Activated CD4-positive, alpha-beta T cell treated with anti-CD3 and anti-CD28 coated beads, Interleukin-2, amount 50 U/mL, for 1 hour (primary cell): ENCODE results near the gene BTAF1.
"Not testable (repeated sequence)": the region's sequence is repeated elsewhere in the genome, so short reads cannot be mapped to it uniquely, and the experiment has no call there.

Experiments used
- DNase-seq: peaks from one replicate; pipeline ENCODE4 v3.0.0-alpha.2; 2020

Gene BTAF1

DNA sequence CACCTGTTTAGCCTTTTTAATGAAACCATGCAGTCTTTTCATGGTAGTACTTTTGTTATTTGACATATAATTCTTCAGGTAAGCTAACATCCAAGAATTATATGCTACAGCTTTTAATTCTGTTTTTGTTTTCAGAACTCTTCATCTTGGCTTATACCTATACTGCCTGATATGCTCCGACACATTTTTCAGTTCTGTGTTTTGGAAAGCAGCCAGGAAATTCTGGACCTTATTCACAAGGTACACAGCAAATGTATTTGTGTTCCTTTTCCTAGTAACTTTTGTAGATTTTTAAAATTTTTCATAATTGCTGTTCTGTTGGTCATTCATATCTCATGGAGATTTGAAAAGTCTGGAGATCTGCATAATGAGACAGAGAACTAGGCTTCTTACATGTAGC lies 56.7 kb downstream of the BTAF1 start:
- DNase-seq = no peak

- no peak for DNase-seq
Observed at GRCh38 chr10:91983416-91983815, 59.8 kb downstream of the BTAF1 start.

DNA sequence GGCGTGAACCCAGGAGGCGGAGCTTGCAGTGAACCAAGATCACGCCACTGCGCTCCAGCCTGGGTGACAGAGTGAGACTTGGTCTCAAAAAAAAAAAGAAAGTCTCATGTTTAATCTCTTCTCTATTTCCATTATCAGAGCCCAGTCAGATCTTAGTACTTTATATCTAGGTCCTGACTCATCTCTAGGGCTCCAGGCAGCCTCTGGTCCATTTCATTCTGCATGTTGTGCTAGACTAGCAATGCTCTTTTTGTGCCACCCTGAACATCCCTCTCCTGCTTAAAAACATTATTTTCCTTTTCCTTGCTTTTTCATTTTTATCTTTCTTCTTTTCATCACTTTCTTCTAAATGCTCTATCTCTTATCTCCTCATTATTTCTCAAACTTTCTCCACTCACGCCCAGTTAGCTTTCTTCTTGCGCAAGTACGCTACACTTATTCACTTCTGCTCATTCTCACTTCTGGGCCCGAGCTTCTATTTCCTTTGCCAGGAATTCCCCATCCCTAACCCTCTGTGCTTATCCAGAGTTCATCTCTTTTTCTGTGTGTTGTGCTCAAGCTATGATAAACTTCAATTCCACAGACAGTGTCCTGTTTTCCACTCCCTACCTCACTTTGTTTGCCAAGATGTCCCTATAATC lies 63.9 kb downstream of the BTAF1 start:
- no peak for DNase-seq

DNA sequence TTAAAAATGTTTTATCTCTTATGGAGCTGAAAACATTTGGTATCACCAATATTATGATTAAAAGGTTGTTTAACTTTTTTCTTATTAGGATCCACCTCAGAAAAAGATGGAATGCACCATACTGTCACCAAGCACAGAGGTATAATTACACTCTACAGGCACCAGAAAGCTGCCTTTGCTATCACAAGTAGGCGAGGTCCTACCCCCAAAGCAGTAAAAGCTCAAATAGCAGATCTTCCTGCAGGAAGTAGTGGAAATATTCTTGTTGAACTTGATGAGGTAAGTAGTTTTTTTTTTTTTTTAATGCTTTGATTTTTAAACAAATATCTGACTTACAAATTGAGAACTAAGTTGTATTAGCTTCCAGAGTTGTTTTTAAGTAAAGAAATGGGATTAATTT lies 68.5 kb downstream of the BTAF1 start:
- no peak for DNase-seq

DNA sequence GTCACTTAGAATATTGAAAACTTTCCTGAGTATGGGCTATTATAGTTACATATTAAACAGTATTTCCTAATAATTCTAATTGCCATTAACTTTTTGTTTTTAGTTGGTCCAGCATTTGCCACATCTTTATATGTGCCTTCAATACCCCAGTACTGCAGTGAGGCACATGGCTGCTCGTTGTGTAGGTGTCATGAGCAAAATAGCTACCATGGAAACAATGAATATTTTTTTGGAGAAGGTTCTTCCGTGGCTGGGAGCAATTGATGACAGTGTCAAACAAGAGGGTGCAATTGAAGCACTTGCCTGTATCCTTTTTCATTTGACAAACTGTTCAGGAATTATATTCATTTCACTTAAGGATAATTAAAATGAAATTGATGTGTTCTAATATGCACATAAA lies 72.7 kb downstream of the BTAF1 start:
- DNase-seq = no peak

DNA sequence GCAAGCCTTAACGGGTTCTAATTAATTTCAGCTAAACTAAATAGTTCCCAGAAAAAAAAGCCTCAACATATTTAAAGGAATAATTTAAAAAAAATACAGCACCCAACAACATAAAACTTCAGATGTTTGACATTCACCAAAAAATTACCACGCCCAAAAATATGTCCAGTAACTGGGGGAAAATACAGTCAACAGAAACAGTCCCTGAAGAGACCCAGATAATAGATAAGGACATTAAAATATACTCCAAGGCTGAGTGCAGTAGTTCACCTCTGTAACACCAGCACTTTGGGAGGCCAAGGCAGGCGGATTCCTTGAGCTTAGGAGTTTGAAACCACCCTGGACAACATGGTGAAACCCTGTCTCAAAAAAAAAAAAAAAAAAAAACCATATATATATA lies 78.0 kb downstream of the BTAF1 start:
- no peak for DNase-seq

DNA sequence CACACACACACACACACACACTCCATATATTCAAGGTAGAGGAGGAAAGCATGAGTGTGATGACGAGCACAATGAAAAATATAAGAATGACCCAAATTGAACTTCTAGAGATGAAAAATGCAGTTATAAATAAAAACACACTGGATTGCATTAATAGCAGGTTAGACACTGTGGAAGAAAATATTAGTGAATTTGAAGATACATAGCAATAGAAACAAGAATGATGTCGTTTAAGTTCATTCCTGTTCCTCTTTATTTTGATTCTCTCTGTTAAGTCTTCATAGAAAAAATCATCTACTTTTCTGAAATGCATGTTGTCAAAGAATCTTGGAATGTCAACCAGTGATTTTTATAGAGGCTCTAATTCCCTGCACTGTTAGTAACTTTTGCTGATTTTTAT lies 78.4 kb downstream of the BTAF1 start:
- DNase-seq = no peak

GRCh38 chr10:92003258-92003657 lies 79.7 kb downstream of the BTAF1 start:
- no peak for DNase-seq

DNA sequence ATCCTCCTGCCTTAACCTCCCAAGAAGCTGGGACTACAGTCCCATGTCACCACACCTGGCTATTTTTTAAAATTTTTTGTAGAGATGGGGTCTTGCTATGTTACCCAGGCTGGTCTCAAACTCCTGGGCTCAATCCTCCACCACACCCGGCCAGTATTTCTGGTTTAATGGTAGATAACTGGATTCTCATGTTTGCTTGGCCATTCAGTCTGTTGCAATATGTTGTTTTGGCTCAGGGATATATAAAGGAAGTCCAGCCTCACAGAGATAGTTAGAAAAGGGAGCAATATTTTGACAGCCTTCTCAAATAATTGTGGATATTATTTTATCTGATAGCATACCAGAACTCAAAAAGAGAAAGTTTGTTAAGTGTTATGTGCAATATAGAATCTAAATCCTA lies 82.4 kb downstream of the BTAF1 start:
- no peak for DNase-seq

DNA sequence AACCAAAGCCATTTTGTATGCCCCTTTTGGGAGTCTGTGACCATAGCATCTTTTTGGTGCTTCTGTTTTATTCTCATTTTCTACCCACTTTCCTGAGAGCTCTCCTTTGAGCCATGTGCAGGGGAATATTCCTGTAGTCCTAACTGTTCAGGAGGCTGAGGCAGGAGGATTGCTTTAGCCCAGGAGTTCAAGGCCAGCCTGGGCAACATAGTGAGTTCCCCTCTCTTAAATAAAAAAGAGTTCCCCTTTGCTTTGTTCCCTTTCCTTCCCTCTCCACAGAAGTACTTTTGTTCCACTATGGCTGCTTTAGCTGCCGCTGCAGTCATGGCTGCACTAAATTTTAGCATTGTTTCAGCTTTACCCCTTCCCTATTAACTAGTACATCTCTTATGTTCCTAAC lies 85.9 kb downstream of the BTAF1 start:
- DNase-seq = no peak

- DNase-seq = no peak
Observed at GRCh38 chr10:92010047-92010735, 86.6 kb downstream of the BTAF1 start.

GRCh38 chr10:92011560-92012214 lies 88.1 kb downstream of the BTAF1 start:
- DNase-seq = no peak

- DNase-seq = no peak
Observed at GRCh38 chr10:92014620-92015019, 91.0 kb downstream of the BTAF1 start.

- no peak for DNase-seq
Observed at GRCh38 chr10:92024700-92025099, 101.1 kb downstream of the BTAF1 start.

DNA sequence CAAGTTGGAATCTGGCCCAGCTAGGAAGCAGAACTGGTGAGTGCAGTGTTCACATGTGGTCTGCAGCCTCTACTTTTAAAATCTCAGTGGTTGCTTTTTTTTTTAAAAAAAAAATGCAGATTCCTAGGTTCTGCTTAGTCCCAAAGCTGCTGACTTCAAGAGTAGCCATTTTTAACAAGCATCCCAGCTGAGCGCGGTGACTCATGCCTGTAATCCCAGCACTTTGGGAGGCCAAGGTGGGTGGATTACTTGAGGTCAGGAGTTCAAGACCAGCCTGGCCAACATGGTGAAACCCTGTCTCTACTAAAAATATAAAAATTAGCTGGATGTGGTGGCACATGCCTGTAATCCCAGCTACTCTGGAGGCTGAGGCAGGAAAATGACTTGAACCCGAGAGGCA lies 101.8 kb downstream of the BTAF1 start:
- DNase-seq = not testable (repeated sequence)

GRCh38 chr10:92027141-92027540 lies 103.6 kb downstream of the BTAF1 start:
- no peak for DNase-seq

DNA sequence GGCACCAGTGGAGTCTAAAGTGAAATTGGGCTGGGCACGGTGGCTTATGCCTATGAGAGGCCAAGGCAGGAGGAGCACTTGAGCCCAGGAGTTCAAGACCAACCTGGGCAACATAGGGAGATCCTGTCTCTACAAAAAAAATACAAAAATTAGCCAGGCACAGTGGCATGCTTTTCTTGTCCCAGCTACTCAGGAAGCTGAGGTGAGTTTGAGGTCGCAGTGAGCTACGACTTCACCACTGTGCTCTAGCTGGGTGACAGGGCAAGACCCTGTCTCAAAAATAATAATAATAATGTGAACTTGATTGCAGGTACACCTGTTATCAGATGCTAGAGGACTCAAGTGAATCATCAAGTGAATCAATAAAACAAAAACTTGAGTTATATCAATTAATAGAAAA lies 108.0 kb downstream of the BTAF1 start:
- DNase-seq = no peak

DNA sequence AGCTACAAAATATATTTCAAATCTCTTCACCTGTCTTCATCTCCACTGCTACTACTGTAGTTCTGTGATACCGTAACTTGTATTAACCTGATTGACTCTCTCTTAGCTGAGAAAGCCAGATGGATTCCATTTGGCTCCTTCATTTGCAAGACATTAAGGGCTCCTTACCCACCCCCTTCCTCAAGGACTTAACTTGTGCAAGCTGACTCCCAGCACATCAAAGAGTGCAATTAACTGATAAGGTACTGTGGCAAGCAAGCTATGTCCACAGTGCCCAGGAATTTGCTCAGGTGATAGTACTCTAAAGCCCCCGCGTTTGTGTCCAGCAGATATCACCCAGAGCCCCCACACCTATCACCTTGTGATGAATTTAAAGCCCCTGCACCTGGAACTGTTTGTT lies 109.5 kb downstream of the BTAF1 start:
- not testable (repeated sequence) for DNase-seq

- DNase-seq = no peak
Observed at GRCh38 chr10:92038949-92039348, 115.4 kb downstream of the BTAF1 start.

- no peak for DNase-seq
Observed at GRCh38 chr10:92042541-92042940, 119.0 kb downstream of the BTAF1 start.

GRCh38 chr10:92045641-92046106 lies 122.1 kb downstream of the BTAF1 start:
- DNase-seq = no peak

DNA sequence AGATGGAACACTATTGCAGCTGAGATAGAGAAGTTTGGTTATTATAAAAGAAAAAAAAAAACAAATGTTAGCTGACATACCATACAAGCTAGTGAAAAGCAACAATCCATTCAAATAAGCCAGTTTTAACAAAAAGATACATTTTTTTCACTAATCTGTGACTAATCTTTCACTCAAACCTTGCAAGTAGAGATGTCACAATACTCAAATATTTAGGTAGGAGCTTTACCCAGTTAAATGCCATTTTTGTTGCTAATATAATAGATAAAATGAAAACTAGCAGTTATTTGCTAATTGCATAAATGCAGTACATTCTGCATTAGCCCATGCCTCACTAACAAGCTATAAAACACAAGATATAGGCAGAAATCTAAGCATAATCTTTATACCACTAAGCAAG lies 123.6 kb downstream of the BTAF1 start:
- DNase-seq = no peak

DNA sequence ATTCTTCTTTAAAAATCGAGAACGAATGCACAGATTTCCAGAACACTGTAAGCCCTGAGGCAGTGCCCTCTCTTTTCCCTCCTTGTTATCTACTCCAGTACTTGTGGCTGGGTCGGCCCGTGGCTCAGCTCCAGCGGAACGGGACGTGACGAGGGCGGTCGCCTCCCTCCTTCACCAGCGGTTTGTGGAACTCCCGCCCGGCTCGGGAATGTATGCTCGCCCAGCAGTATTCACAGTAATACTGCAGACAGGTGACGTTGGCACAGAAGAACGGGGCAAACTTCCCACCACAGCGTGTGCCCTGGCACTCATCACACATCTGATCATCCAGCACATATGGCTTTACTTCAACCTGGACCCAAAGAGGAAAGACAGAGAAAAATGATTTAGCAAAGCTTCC lies 128.5 kb downstream of the BTAF1 start:
- no peak for DNase-seq

- no peak for DNase-seq
Observed at GRCh38 chr10:92052741-92053140, 129.2 kb downstream of the BTAF1 start.
